Lower leg skin (tissue), 4 donors: ENCODE measurements around the gene CCDC38. TPM values are rescaled to one million over a fixed set of nuclear protein-coding genes. Genes with fewer than 3 reads are reported as not detected.

ENCODE experiments used
- DNase-seq, 2 donors: peaks; one replicate each; pipeline ENCODE4 v3.0.0-alpha.2; 2019; ENCODE audit warnings: low spot score in 2 of 2
- H3K4me3 ChIP-seq: fragments of 200-600 bp; sonication (generic); 2 replicates; pipeline ENCODE4 v1.5.1; 2017; ENCODE audit warnings: mild to moderate bottlenecking, low read depth; ENCODE audit not compliant: poor library complexity, severe bottlenecking
- CTCF ChIP-seq, 3 donors: fragments of 450-650 bp; IDR thresholded peaks; one replicate each; pipeline ENCODE4 v1.5.1; 2016; ENCODE audit warnings: antibody characterized with exemption in 3 of 3, mild to moderate bottlenecking in 3 of 3, moderate library complexity in 2 of 3
- POLR2A ChIP-seq, 2 donors: fragments of 450-650 bp; IDR thresholded peaks; one replicate each; pipeline ENCODE4 v1.6.1; 2016 to 2017; ENCODE audit warnings: antibody characterized with exemption in 2 of 2, mild to moderate bottlenecking in 1 of 2, moderate library complexity in 1 of 2
- WGBS, 2 donors: methylation state at CpG; one replicate each; pipeline ENCODE4 v1.1.5; 2018; 5-methylcytosine and 5-hydroxymethylcytosine counted together
- intact Hi-C: fragments of 100-400 bp; cut with DNase I; formaldehyde crosslinking; loops from one replicate; pipeline ENCODE4 v1.15.0; 2023; ENCODE audit warnings: low total_unique reads
- total RNA-seq, 4 donors: library from RNA; depleted of rRNA; stranded (reverse); fragments of >200 nt; gene quantifications; one replicate each; pipeline ENCODE4 v1.1.0, GENCODE V29; 2016

Gene CCDC38
- total RNA-seq: under 1 TPM in 1 of 4 donors, not detected in 3; 0.06 TPM

GRCh38 chr12:95942524-95943329 is at the start of gene CCDC38:
CCDC38 (minus strand) TSS chr12:95942614; CDS start chr12:95936509, 6,105 bp downstream.
- peak within 1 kb of the TSS; percentile 64 for H3K4me3 ChIP-seq
- TF ChIP-seq POLR2A (IDR thresholded peaks at IDR 0.05) (no peak), CTCF (IDR thresholded peaks at IDR 0.05) (no peak)
- 1% methylated on average over 27 to 47 of the region's 51 CpGs for WGBS, 2 donors
- DNase-seq: peak; percentile 75 to 95
- intact Hi-C loops: no loop called here

- H3K4me3 ChIP-seq: no peak overlapping the region
- 75 to 85% methylated on average over 7 of the region's 7 CpGs for WGBS, 2 donors
- intact Hi-C loops: no loop called here
- no peak for DNase-seq
- TF ChIP-seq POLR2A (IDR thresholded peaks at IDR 0.05) (no peak), CTCF (IDR thresholded peaks at IDR 0.05) (no peak)
Observed at GRCh38 chr12:95990136-95990535, 47.7 kb upstream of the CCDC38 start.

- intact Hi-C loops: no loop called here
- no peak for DNase-seq
- 63 to 68% methylated on average over 4 of the region's 4 CpGs for WGBS, 2 donors
- no peak overlapping the region for H3K4me3 ChIP-seq
- TF ChIP-seq POLR2A (IDR thresholded peaks at IDR 0.05): no peak
- TF ChIP-seq CTCF (IDR thresholded peaks at IDR 0.05): no peak
Observed at GRCh38 chr12:95989504-95990123, 47.2 kb upstream of the CCDC38 start.

- no peak overlapping the region for H3K4me3 ChIP-seq
- DNase-seq: no peak
- intact Hi-C loops: no loop called here
- 74 to 88% methylated on average over 11 of the region's 11 CpGs for WGBS, 2 donors
- TF ChIP-seq CTCF (IDR thresholded peaks at IDR 0.05): no peak
- TF ChIP-seq POLR2A (IDR thresholded peaks at IDR 0.05): no peak
Observed at GRCh38 chr12:95988506-95989275, 46.3 kb upstream of the CCDC38 start.

GRCh38 chr12:95986635-95987570 is 44.5 kb upstream of the CCDC38 start:
- no peak overlapping the region for H3K4me3 ChIP-seq
- intact Hi-C loops: no loop called here
- 80 to 81% methylated on average over 14 of the region's 14 CpGs for WGBS, 2 donors
- DNase-seq: no peak
- no peak for TF ChIP-seq CTCF (IDR thresholded peaks at IDR 0.05)
- no peak for TF ChIP-seq POLR2A (IDR thresholded peaks at IDR 0.05)
